Measurements from ENCODE around the gene MISP. TPM values are rescaled to one million over a fixed set of nuclear protein-coding genes. Genes with fewer than 3 reads are reported as not detected.

The MISP gene
- total and polyA plus RNA-seq, 2 experiments from 2014 or later: 0.27 to 0.28 TPM

- no peak for TF ChIP-seq REST (IDR thresholded peaks at IDR 0.05; ENCODE audit: unreplicated experiment)
- TF ChIP-seq POLR2AphosphoS5 (IDR thresholded peaks at IDR 0.05; ENCODE audit: low read depth): no peak
- TF ChIP-seq JUNB (IDR thresholded peaks at IDR 0.05; ENCODE audit: unreplicated experiment): no peak
- no peak for TF ChIP-seq EZH2 (IDR thresholded peaks at IDR 0.05; ENCODE audit: low read depth, unreplicated experiment)
These were observed 52.2 kb downstream of the MISP start (continued) for GRCh38 chr19:803099-803561.

DNA sequence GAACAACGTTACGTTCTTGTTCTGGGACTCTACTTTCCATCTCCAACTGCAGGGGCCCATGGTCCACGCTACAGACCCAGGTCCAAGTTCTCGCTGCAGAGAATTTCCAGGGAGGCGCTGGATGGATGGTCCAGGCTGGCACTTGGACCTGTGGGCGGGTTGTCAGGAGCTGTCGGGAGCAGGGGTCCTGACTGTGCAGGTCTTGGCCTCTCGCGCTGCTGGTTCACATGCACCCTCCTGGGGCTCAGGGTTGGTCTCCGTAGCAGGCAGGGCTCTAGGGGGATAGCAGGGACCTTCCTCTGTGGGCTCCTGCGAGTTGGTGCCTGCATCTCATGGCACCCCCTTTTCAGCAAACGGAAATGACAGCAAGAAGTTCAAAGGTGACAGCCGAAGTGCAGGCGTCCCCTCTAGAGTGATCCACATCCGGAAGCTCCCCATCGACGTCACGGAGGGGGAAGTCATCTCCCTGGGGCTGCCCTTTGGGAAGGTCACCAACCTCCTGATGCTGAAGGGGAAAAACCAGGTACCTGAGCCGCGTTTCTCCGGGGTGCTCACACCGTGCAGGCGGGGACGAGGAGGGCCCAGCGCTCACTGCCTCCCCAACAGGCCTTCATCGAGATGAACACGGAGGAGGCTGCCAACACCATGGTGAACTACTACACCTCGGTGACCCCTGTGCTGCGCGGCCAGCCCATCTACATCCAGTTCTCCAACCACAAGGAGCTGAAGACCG, 52.9 kb downstream of the MISP start:
- Histone ChIP-seq H2AFZ (no peak overlapping the region), H3K27ac (ENCODE audit: low read depth) (no peak overlapping the region), H3K4me1 (ENCODE audit: insufficient read depth) (peaks cover 30% of the 10 kb centered on the region), H3K4me2 (no peak overlapping the region), H3K27me3 (ENCODE audit: insufficient read depth) (no peaks in the 10 kb centered on the region), H3K79me2 (replicated peaks; ENCODE audit: insufficient read depth) (peaks cover 91% of the 10 kb centered on the region), H3K4me3 (no peak overlapping the region), H3F3A (replicated peaks; ENCODE audit: low read depth) (peaks cover 57% of the 10 kb centered on the region), H3K36me3 (ENCODE audit: insufficient read depth) (peaks cover 37% of the 10 kb centered on the region), H4K20me1 (replicated peaks; ENCODE audit: insufficient read depth) (peaks cover 70% of the 10 kb centered on the region), H3K9me2 (ENCODE audit: insufficient read depth) (no peaks in the 10 kb centered on the region)
- H3K27me3 Mint-ChIP-seq (ENCODE audit: insufficient read depth, low read depth, poor library complexity): peaks cover 34% of the 10 kb centered on the region
- H3K9me3 Mint-ChIP-seq: no peaks in the 10 kb centered on the region
- TF ChIP-seq POLR2AphosphoS5 (IDR thresholded peaks at IDR 0.05; ENCODE audit: low read depth): 0 out of 2 replicates have a peak, but pooled peaks have one; percentile 10
- no peak for TF ChIP-seq CTCF (conservative IDR thresholded peaks at IDR 0.05; ENCODE audit: low read depth in 2 of 2)
- no peak for DNase-seq (ENCODE audit: low spot score)
- no peak overlapping the region for H3K4me3 Mint-ChIP-seq
- ATAC-seq: no peak
- peaks cover 85% of the 10 kb centered on the region for H3K36me3 Mint-ChIP-seq (ENCODE audit: low read depth)
- no peak overlapping the region for H3K27ac Mint-ChIP-seq
- H3K4me1 Mint-ChIP-seq: peaks cover 40% of the 10 kb centered on the region
